Erythroblast (primary cell): ENCODE data around the gene GLOD4.
A peak's percentile ranks its signal among the peaks of the same experiment; 100 is the strongest.
"Not testable (repeated sequence)": the region's sequence is repeated elsewhere in the genome, so short reads cannot be mapped to it uniquely, and the experiment has no call there.

Source experiments
- DNase-seq, 2 experiments: peaks; one replicate each; lab custom pipeline; 2025; lab: John Stamatoyannopoulos, UW
- GATA1 ChIP-seq: IDR thresholded peaks from 2 replicates; pipeline ENCODE4 v1.6.1; 2011; ENCODE audit warnings: low read depth, mild to moderate bottlenecking, control low read depth, low read length, moderate library complexity
- POLR2A ChIP-seq: IDR thresholded peaks from 2 replicates; pipeline ENCODE4 v1.6.1; 2011; ENCODE audit warnings: mild to moderate bottlenecking, low read length

Gene GLOD4

DNA sequence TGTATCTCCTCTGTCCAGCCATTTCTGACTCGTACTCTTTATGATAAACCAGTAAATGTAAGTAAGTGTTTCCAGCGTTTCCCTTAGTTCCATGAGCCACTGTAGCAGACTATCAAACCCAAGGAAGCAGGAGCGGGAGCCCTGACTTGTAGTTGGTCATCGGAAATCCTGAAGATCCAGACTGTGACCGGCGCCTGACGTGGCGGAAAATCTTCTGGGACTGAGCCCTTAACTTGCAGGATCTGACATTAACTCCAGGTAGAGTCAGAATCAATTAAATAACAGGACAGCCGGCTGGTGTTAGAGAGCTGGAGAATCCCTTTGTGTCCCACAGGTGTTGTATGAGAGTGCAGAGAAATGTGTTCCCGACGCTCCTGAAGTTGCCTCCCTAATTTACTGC, 4.0 kb downstream of the GLOD4 start:
- DNase-seq: no peak
- no peak for TF ChIP-seq POLR2A
- TF ChIP-seq GATA1: no peak

DNA sequence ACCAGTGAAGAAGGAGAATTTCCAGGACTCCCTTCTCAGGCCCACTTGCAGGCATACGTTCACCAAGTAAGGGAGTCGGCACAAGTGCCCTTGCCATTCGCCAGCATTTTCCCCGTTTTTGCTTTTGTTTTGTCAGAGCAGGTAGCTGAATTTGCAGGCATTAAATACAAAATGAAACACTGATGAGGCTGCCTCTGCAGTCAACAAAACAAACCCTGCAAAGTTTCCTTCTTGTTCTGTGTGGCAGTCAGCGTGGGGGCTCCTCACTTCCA, 7.8 kb downstream of the GLOD4 start:
- TF ChIP-seq GATA1 (no peak), POLR2A (no peak)
- DNase-seq: no peak

DNA sequence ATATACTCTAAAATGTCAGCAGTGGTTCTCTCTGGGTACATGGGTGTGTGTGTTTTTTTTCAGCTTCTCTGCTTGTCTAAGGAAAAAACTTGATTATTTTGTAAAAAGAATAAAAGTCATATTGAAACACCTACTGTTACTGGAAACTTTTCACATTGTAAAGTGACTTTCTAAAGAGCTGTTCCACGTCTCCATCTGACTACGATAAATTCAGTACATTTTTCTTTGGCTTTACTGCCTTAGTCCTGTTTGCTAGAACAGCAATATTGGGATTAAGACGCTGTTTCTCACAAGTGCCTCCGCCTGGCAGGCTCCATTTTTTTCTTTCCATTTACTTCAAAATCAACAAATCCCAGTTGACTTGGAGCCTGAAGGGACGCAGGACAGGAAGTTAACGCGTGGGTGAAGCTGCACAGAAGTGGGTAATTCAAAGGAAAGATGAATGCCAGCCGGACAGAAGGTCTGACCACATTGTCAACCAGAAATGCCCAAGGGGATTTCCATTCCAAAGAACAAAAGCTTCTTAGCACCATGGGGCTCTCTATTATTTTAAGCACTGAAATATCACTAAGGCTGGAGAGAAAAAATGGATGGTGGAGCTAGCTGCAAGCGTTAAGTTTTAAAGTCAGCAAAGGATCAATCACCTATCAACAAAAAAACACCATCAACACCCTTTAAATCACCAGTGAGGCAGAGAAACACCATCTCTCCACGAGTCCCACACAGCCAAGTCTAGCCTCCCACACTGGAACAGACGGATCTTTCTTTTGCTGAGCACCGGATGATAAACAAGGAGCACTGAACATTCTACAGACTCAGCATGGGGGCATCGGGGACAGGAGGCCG, 8.4 kb downstream of the GLOD4 start:
- no peak for TF ChIP-seq POLR2A
- TF ChIP-seq GATA1: no peak
- no peak for DNase-seq

DNA sequence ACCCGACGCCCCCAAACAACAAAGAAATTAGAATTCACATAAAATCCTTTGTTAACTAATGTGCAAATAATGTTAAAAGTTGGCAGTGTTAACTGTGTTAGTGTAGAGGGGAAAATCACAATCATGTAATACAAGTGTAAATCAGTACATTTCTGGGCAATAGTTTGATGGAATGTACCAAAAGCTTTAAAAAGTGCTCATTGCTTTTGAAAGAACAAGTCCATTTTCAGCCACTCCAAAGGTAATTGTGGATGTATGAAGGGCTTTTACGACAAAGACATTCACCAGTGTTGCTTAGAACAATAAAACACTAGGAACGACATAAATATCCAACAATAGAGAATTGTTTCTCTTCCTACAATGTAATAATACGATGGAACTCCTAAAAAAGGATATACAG, 9.1 kb downstream of the GLOD4 start:
- DNase-seq: no peak
- no peak for TF ChIP-seq GATA1
- TF ChIP-seq POLR2A: no peak

DNA sequence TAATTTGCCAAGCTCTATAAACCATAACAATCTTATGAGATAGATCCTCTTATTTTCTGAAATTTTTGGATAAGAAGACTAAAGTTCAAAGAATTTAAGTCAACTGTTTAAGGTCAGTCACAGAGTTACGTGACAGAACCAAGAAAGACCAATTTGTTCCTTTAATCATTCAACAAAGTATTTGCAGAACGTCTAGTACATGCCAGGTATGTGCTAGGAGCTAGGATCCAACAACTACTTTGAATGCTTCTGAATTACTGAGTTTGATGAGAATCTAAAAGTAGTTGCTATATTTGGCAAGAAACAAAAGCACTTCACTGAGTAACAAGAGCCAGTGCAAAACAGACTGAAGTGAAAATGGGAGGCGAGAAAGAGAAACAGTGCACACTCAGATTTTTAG, 15.0 kb downstream of the GLOD4 start:
- TF ChIP-seq POLR2A: no peak
- no peak for TF ChIP-seq GATA1
- no peak for DNase-seq

DNA sequence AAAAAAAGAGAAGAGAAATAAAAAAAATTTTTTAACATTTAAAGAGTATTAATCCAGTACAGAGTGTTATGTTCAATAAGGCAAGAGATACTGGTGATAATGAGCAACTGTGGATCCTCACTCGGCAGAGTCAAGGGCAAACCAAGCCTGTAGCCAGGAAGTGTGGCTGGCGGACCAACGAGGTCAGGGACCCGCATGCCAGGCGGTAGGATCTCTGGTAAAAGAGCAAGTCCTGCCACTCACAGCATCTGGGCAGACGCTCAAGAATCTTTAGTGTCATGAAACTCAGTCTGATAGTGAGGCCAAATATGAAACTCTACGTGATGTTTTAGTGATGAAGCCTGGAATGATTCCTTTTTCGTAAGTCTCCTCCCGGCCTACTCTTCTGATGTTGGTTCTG, 21.7 kb downstream of the GLOD4 start:
- no peak for DNase-seq
- TF ChIP-seq POLR2A: no peak
- no peak for TF ChIP-seq GATA1

DNA sequence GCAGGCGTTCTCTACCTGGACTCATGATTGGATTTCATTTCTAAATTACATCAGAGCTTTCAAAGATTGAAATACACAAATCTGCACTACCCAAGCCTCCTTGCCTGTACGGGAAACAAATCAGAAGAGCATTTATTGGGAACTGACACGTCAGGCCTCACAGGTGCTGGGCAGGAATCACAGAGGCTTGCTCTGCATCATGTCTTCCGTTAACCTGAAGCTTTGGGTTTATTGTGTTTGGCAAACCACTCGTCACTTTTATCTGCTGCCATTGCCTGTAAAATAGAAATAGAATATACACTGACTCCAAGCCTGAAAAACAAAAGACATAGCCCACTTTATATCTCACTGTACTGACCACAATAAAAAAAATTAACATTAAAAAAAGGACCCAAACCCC, 22.1 kb downstream of the GLOD4 start:
- no peak for DNase-seq

DNA sequence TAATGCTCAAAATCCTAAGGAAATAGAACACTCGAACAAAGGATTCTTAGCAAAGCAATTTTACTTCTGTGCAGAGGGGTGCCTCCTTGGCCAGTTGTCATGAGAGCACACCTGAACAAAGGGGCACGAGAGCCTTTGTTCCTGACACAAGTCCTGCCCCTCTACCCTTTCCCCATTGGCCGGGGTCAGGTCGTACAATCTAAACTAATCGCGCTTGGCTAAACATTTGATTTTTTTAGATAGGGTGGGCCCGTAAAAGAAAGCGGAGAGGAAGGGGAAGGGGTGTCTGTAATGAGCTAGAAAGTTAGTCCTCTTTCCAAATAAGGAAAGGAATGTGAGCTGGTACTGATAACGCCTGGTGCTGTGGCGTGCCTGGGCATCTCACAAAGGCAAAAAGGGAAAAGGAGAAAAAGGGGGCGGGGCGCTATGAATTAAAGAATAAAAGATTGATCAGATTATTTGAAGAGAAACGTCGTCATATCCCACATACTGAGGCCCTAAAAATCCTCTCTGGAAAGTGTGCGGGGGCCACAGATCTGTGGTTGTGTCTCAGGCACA, 26.0 kb downstream of the GLOD4 start:
- not testable (repeated sequence) for DNase-seq

More for the DNA sequence above, 22.1 kb downstream of the GLOD4 start:
- TF ChIP-seq POLR2A (no peak), GATA1 (no peak)

DNA sequence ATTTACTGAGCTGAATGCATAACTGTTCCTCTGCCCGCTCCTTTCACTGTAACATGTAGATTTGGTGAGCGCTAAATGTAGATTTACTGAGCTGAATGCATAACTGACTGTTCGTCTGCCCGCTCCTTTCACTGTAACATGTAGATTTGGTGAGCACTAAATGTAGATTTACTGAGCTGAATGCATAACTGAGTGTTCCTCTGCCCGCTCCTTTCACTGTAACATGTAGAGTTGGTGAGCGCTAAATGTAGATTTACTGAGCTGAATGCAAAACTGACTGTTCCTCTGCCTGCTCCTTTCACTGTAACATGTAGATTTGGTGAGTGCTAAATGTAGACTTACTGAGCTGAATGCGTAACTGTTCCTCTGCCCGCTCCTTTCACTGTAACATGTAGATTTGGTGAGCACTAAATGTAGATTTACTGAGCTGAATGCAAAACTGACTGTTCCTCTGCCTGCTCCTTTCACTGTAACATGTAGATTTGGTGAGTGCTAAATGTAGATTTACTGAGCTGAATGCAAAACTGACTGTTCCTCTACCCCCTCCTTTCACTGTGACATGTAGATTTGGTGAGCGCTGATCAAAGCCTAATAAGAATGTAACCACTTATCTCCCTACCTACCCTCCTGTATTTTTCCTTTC, 26.6 kb downstream of the GLOD4 start:
- DNase-seq: not testable (repeated sequence)

DNA sequence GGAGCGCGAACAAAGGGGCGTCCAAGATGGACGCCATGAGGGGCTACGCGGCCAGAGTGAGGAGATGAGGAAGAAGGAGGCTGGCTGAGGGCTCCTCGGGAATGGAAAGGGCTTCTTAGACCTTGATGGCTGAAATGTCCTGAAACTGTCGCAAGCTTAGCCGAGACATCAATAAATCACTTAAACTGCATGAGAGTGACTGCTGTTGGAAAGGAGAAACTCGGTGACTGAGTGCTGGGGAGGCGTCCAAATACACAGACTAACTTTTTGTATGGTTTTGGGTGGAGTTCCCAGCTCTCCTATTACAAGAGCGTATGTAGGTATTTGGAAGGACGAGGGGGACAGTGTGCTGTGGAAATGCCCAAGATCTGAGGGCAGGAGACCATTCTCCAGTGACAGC, 28.7 kb downstream of the GLOD4 start:
- DNase-seq: no peak
- TF ChIP-seq POLR2A (no peak), GATA1 (no peak)

DNA sequence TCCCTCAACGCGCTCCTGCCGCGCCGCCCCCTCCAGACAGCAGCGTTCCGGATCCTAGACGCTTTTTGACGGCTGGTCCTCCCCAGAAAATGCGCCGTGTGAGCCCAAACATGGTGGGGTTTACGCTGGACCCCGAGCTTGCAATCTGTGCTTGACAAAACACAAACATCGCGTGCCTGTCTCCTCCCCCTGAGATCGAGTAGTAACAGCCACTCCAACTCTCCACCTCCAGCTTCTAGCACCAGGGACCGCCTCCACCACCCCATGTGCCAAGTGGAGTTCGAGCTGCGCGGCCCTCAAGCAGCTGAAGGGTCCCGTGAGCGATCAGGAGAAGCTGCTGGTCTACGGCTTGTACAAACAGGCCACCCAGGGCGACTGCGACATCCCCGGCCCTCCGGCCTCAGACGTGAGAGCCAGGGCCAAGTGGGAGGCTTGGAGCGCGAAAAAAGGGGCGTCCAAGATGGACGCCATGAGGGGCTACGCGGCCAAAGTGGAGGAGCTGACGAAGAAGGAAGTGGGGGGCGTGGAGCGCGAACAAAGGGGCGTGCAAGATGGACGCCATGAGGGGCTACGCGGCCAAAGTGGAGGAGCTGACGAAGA, 29.4 kb downstream of the GLOD4 start:
- DNase-seq: peak; percentile 55 to 65
- no peak for TF ChIP-seq POLR2A
- no peak for TF ChIP-seq GATA1

DNA sequence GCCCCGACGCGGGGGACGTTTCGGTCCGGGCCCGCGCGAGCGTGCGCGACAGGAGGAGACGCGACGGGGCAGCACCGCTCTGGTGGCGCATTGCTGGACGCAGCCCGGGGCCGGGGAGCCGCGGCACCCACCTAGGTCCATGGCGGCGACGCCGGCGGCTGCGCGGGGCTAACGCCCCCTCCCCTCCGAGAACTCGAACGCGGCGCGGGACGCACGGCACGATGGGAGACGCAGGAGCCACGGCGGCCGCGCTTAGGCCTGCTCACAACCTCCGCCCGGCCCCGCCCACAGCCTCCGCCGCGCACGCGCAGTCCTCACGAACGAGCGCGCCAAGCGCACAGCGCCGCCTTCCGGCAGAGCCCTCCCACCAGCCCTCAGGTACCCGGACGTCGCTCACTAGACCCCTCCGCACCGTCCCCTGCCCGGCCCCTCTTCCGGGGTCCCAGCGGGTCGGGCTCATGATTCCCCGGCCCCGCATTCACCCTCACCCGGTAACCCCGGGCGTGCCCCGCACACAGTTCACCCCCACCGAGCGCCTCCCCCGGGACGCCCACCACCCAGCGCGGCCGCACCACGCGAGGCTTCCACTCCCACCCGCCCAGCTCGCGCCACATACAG, 30.0 kb downstream of the GLOD4 start, which contains the start of gene GEMIN4:
TSS of gene GEMIN4 (minus strand) at position 263 of the 618 bp plus-strand sequence. CDS start at position 141, 122 bp downstream.
- peak; percentile 81 for TF ChIP-seq POLR2A
- no peak for TF ChIP-seq GATA1

DNA sequence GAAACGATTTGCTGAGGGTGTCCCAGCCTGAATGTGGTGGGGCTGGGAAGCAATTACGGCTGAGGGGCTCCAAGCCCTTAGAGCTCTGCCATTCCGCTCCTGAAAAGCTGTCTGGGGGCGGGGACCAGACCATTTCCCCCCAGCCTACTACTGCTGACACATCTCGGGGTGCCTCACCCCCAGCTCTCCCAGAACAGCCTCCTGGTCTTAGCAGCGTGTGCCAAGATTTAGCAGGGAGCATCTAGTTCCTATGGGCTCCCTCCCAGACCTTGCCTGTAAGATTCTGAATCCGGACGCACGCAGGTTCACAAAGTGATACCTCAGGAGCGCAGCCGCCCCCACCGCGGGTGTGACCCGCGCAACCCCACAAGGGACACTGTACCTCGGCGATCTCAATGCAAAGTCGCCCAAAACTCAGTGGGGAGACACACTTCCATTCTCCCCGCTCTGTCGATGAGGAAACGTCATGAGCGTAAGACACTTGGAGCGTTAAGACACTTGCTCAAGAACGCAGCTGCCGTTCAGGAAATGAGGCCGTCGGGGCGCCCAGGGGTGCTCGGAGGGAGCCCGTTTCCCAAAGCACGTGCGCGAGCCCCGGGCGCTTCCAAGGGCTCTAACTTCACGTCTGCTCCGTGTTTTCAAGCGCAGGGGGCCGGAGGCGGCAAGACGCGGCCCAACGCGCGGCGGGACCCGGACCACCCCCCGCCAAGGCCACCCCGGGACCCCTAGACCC, 30.6 kb downstream of the GLOD4 start:
- DNase-seq: peak; percentile 71 to 72
- TF ChIP-seq GATA1 (no peak), POLR2A (no peak)

More for the DNA sequence above, 30.0 kb downstream of the GLOD4 start, which contains the start of gene GEMIN4:
- DNase-seq: peak; percentile 93 to 96
